Astrocyte (in vitro differentiated cells and primary cell): ENCODE data around the gene TTC1. TPM values are rescaled to one million over a fixed set of nuclear protein-coding genes. Genes with fewer than 3 reads are reported as not detected.

ENCODE experiments used
- DNase-seq: peaks from one replicate; pipeline ENCODE4 v3.0.0-alpha.2; 2010; ENCODE audit warnings: low read depth
- FAIRE-seq: peaks from 2 replicates; lab custom pipeline; 2011; peaks lifted over from hg19 to GRCh38; lab: Jason Lieb, UNC
- H2AFZ ChIP-seq: 2 replicates; pipeline ENCODE4 v1.6.0; 2012; ENCODE audit warnings: low read depth, low read length, inconsistent platforms
- H3K27ac ChIP-seq: 2 replicates; pipeline ENCODE4 v1.5.1; 2011; ENCODE audit warnings: low read depth, low read length, inconsistent platforms
- H3K27me3 ChIP-seq: 2 replicates; pipeline ENCODE4 v1.6.0; 2011; ENCODE audit warnings: low read length, inconsistent platforms; ENCODE audit not compliant: insufficient read depth
- H3K36me3 ChIP-seq: 2 replicates; pipeline ENCODE4 v1.5.1; 2011; ENCODE audit warnings: low read length, inconsistent platforms; ENCODE audit not compliant: insufficient read depth
- H3K4me1 ChIP-seq: 2 replicates; pipeline ENCODE4 v1.5.1; 2011; ENCODE audit warnings: low read length, inconsistent platforms; ENCODE audit not compliant: insufficient read depth
- H3K4me2 ChIP-seq: 2 replicates; pipeline ENCODE4 v1.6.0; 2012; ENCODE audit warnings: low read length, inconsistent platforms
- H3K4me3 ChIP-seq: 2 replicates; pipeline ENCODE4 v1.5.1; 2011; ENCODE audit warnings: low read depth, mild to moderate bottlenecking, low read length, inconsistent platforms; ENCODE audit not compliant: insufficient read depth
- H3K79me2 ChIP-seq: 2 replicates; pipeline ENCODE4 v1.6.0; 2012; ENCODE audit warnings: mild to moderate bottlenecking, low read length, inconsistent platforms; ENCODE audit not compliant: insufficient read depth
- H3K9ac ChIP-seq: 2 replicates; pipeline ENCODE4 v1.6.0; 2012; ENCODE audit warnings: mild to moderate bottlenecking, low read length, inconsistent platforms
- H3K9me3 ChIP-seq: 2 replicates; pipeline ENCODE4 v1.5.1; 2012; ENCODE audit warnings: low read depth, mild to moderate bottlenecking, low read length, inconsistent platforms; ENCODE audit not compliant: insufficient read depth
- H4K20me1 ChIP-seq: 2 replicates; pipeline ENCODE4 v1.6.0; 2012; ENCODE audit warnings: low read length, inconsistent platforms; ENCODE audit not compliant: insufficient read depth
- H3K27ac Mint-ChIP-seq: one replicate; pipeline ENCODE4 v1.8.0; 2021; ENCODE audit warnings: mild to moderate bottlenecking, mixed read lengths; ENCODE audit not compliant: unreplicated experiment
- H3K27me3 Mint-ChIP-seq: one replicate; pipeline ENCODE4 v1.8.0; 2021; ENCODE audit warnings: low read depth, mixed read lengths; ENCODE audit not compliant: unreplicated experiment
- H3K36me3 Mint-ChIP-seq: one replicate; pipeline ENCODE4 v1.8.0; 2021; ENCODE audit warnings: low read depth, mixed read lengths; ENCODE audit not compliant: unreplicated experiment
- H3K4me1 Mint-ChIP-seq: one replicate; pipeline ENCODE4 v1.8.0; 2021; ENCODE audit warnings: low read depth, mixed read lengths; ENCODE audit not compliant: unreplicated experiment
- H3K4me3 Mint-ChIP-seq: one replicate; pipeline ENCODE4 v1.8.0; 2021; ENCODE audit warnings: mild to moderate bottlenecking, moderate library complexity, mixed read lengths; ENCODE audit not compliant: unreplicated experiment
- H3K9me3 Mint-ChIP-seq: one replicate; pipeline ENCODE4 v1.8.0; 2021; ENCODE audit warnings: mild to moderate bottlenecking, mixed read lengths; ENCODE audit not compliant: unreplicated experiment
- EZH2 ChIP-seq: IDR thresholded peaks from 2 replicates; pipeline ENCODE4 v1.6.1; 2012; ENCODE audit warnings: mild to moderate bottlenecking, low read length, inconsistent platforms; ENCODE audit not compliant: insufficient read depth
- total RNA-seq: library from RNA; stranded (reverse); gene quantifications from 2 replicates; pipeline ENCODE4 v1.2.1, GENCODE V29; 2021
- TF ChIP-seq, protein P1 (sequence below): IDR thresholded peaks from 2 replicates; pipeline ENCODE4 v1.5.1; 2011; ENCODE audit warnings: low read depth, mild to moderate bottlenecking, inconsistent platforms, low read length, moderate library complexity; ENCODE audit not compliant: insufficient read depth

TTC1 gene
- total RNA-seq, 1 donor from 2014 or later, result 61.2 TPM

DNA sequence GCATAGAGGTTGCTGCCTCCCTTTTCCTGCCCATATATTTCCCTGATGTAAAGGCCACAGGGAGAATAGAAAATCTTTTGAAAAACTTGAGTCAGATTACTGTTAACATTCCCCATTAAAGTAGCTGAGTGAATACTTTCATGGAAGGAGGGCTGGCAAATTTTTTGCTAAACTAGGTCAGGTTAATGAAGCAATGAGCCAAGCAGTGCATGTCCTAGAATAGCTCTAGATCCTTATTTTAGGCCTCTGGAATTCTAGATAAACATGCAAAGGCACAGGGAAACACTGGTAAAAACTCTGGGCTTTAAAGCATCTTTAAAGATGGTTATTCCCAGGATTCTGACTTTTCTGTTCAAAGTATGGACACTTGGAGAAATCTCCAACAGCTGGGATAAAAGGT lies 27.9 kb downstream of the TTC1 start:
- no peaks in the 10 kb centered on the region for H3K27me3 Mint-ChIP-seq
- TF ChIP-seq, protein P1, sequence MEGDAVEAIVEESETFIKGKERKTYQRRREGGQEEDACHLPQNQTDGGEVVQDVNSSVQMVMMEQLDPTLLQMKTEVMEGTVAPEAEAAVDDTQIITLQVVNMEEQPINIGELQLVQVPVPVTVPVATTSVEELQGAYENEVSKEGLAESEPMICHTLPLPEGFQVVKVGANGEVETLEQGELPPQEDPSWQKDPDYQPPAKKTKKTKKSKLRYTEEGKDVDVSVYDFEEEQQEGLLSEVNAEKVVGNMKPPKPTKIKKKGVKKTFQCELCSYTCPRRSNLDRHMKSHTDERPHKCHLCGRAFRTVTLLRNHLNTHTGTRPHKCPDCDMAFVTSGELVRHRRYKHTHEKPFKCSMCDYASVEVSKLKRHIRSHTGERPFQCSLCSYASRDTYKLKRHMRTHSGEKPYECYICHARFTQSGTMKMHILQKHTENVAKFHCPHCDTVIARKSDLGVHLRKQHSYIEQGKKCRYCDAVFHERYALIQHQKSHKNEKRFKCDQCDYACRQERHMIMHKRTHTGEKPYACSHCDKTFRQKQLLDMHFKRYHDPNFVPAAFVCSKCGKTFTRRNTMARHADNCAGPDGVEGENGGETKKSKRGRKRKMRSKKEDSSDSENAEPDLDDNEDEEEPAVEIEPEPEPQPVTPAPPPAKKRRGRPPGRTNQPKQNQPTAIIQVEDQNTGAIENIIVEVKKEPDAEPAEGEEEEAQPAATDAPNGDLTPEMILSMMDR, result no peak
- no peak for TF ChIP-seq EZH2
- Histone ChIP-seq H3K79me2 (peaks cover 7% of the 10 kb centered on the region), H3K4me1 (no peaks in the 10 kb centered on the region), H3K27me3 (no peaks in the 10 kb centered on the region), H2AFZ (no peak overlapping the region), H3K9ac (no peak overlapping the region), H4K20me1 (no peaks in the 10 kb centered on the region), H3K9me3 (no peaks in the 10 kb centered on the region), H3K4me2 (no peak overlapping the region), H3K4me3 (no peak overlapping the region), H3K27ac (no peak overlapping the region), H3K36me3 (peaks cover 39% of the 10 kb centered on the region)
- DNase-seq (no peak), FAIRE-seq (no peak)
- peaks cover 8% of the 10 kb centered on the region for H3K36me3 Mint-ChIP-seq
- H3K4me1 Mint-ChIP-seq, result no peaks in the 10 kb centered on the region
- no peaks in the 10 kb centered on the region for H3K9me3 Mint-ChIP-seq
- H3K27ac Mint-ChIP-seq, result no peak overlapping the region
- no peak overlapping the region for H3K4me3 Mint-ChIP-seq

DNA sequence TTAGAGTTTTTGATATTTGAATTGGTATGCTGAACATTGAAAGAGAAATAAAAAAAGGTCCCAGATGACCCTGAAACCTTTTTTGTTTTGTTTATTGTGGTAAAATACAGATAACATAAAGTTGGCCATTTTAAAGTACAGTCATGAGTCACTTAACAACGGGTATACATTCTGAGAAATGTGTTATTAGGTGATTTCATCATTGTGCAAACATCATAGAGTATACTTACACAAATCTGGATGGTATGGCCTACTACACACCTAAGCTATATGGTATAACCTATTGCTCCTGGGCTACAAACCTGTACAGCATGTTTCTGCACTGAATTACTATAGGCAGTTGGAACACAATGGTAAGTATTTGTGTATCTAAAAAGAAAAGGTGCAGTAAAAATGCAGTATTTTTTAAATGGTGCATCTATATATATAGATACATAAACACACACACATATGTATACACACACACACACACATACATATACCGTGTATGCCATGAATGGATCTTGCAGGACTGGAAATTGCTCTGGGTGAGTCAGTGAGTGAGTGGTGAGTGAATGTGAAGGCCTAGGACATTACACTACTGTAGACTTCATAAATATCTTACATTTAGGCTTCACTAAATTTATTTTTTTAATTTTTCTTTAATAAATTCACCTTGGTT lies 31.0 kb downstream of the TTC1 start:
- H3K27ac Mint-ChIP-seq, result no peak overlapping the region

DNA sequence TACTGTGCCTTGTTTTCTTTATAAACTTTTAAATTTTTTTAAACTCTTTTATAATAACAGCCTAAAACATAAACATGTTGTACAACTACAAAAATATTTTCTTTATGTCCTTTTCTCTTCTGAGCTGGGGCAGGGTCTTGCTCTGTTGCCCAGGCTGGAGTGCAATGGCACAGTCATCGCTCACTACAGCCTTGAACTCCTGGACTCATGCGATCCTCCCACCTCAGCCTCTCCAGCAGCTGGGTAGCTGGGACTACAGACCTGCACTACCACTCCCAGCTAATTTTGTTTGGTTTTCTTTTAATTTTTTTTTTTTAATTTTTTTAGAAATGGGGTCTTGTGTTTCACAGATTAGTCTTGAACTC lies 31.5 kb downstream of the TTC1 start:
- Histone ChIP-seq H3K36me3 (peaks cover 28% of the 10 kb centered on the region), H3K27me3 (no peaks in the 10 kb centered on the region), H3K9ac (no peak overlapping the region), H4K20me1 (no peaks in the 10 kb centered on the region), H3K9me3 (no peaks in the 10 kb centered on the region), H2AFZ (no peak overlapping the region), H3K4me3 (no peak overlapping the region), H3K79me2 (no peaks in the 10 kb centered on the region), H3K4me2 (no peak overlapping the region), H3K4me1 (peaks cover 8% of the 10 kb centered on the region), H3K27ac (no peak overlapping the region)
- no peaks in the 10 kb centered on the region for H3K27me3 Mint-ChIP-seq
- no peaks in the 10 kb centered on the region for H3K9me3 Mint-ChIP-seq
- peaks cover 10% of the 10 kb centered on the region for H3K36me3 Mint-ChIP-seq
- FAIRE-seq, result no peak
- no peak for DNase-seq
- H3K4me1 Mint-ChIP-seq, result peaks cover 6% of the 10 kb centered on the region
- TF ChIP-seq EZH2, result no peak
- TF ChIP-seq, protein P1, result no peak
- H3K27ac Mint-ChIP-seq, result no peak overlapping the region
- H3K4me3 Mint-ChIP-seq, result no peak overlapping the region

More for the DNA sequence above, 31.0 kb downstream of the TTC1 start:
- no peaks in the 10 kb centered on the region for H3K9me3 Mint-ChIP-seq
- no peak overlapping the region for H2AFZ ChIP-seq
- no peak for DNase-seq
- H3K4me2 ChIP-seq, result no peak overlapping the region
- no peaks in the 10 kb centered on the region for H3K79me2 ChIP-seq
- TF ChIP-seq, protein P1, result no peak
- TF ChIP-seq EZH2, result no peak
- no peak for FAIRE-seq
- H3K27me3 ChIP-seq, result no peaks in the 10 kb centered on the region
- peaks cover 4% of the 10 kb centered on the region for H3K4me1 Mint-ChIP-seq
- H3K27me3 Mint-ChIP-seq, result no peaks in the 10 kb centered on the region
- no peaks in the 10 kb centered on the region for H4K20me1 ChIP-seq
- H3K4me3 Mint-ChIP-seq, result no peak overlapping the region
- no peaks in the 10 kb centered on the region for H3K9me3 ChIP-seq
- H3K9ac ChIP-seq, result no peak overlapping the region
- peaks cover 11% of the 10 kb centered on the region for H3K36me3 Mint-ChIP-seq
- no peak overlapping the region for H3K27ac ChIP-seq
- H3K4me1 ChIP-seq, result peaks cover 5% of the 10 kb centered on the region
- no peak overlapping the region for H3K4me3 ChIP-seq
- H3K36me3 ChIP-seq, result peaks cover 32% of the 10 kb centered on the region
